Hematopoietic multipotent progenitor cell treated with erythropoietin and hydrocortisone succinate and interleukin-3 and kit ligand, for 17 days (in vitro differentiated cells): ENCODE data around the gene SCT.

Experiments used
- DNase-seq: peaks from one replicate; pipeline ENCODE4 v3.0.0-alpha.2; 2015; ENCODE audit warnings: low spot score

SCT gene

GRCh38 chr11:621838-622237 lies 5.1 kb downstream of the SCT start:
- DNase-seq, result no peak

DNA sequence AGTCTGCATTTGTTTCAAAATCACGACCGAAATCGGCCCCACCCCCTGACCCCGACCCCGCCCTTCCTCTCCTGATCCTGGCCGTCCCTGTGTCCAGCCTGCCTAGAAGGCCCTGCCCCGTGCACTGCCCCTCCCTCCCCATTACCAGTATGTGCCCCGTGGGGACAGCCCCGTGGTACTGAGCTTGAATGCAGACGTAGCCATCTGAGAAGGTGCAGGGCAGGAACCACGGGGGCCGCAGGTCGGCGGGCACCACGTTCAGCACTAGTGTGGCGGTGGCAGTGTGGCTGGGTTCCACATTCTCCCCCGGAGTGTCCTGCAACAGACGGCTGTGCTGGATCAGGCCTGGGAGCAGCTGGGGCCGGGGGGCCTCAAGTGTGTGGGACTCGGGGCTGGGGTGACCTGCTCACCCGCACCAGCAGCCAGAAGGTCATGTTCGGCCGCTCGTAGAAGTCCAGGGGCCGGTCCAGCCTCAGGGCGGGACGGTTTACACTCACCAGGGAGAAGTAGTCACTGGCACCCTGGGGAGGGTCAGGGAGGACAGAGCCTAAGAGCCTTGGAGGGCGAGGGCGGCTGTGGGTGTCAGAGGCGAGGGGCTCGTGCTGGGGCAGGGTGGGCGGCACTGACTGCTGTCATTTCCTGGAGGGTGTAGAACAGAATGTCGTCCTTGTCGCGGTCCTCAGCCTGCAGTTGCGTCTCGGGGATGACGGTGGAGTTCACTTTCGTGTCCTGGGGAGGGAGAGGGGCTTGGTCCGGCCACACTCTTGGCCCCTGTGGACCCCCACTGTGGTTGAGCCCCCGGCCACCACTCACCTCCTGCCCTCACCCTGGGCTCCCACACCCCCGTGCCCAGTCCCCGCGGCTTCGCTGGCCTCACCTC lies 5.8 kb downstream of the SCT start:
- no peak for DNase-seq

GRCh38 chr11:620201-620600 lies 6.8 kb downstream of the SCT start:
- DNase-seq, result no peak

- DNase-seq, result no peak
Measured at GRCh38 chr11:619628-620050, 7.3 kb downstream of the SCT start.

DNA sequence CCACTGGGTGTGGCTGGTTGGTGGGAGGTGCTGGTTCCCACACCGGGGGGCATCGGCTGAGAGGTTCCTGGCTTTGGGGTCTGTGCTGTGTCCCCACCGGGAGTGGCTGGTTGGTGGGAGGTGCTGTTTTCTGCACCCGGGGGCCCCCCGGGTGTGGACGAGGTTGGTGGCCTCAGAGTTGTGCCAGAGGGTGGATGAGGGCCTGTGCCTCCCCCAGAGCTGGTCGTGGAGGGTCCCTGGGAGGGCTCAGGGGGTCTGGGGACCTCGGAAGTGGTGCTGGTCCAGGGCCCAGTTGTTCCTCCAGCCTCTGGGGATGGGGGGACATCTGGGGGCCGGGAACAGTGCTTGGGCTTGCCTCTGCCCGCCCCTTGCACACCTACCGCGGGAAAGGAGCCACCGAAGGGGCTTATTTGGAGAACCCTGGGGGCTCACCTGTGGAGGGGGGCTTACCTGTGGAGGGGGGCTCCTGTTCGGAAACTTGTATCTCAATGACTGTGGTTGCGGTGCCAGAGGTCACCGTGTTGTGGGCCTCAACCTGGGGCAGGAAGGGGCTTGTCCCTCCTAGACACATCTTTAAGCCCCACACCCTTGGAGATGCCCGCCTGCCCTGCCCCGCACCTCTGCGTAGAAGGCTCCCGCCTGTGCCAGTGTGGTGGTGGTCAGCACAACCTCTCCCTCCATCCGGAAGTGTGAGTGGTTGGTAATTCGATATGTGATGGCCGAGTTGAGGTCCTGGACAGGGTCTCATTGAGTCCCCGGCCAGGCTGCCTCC lies 7.9 kb downstream of the SCT start:
- DNase-seq, result no peak

GRCh38 chr11:617912-618682 lies 8.9 kb downstream of the SCT start:
- DNase-seq, result no peak

GRCh38 chr11:617199-617911 lies 9.6 kb downstream of the SCT start:
- no peak for DNase-seq

DNA sequence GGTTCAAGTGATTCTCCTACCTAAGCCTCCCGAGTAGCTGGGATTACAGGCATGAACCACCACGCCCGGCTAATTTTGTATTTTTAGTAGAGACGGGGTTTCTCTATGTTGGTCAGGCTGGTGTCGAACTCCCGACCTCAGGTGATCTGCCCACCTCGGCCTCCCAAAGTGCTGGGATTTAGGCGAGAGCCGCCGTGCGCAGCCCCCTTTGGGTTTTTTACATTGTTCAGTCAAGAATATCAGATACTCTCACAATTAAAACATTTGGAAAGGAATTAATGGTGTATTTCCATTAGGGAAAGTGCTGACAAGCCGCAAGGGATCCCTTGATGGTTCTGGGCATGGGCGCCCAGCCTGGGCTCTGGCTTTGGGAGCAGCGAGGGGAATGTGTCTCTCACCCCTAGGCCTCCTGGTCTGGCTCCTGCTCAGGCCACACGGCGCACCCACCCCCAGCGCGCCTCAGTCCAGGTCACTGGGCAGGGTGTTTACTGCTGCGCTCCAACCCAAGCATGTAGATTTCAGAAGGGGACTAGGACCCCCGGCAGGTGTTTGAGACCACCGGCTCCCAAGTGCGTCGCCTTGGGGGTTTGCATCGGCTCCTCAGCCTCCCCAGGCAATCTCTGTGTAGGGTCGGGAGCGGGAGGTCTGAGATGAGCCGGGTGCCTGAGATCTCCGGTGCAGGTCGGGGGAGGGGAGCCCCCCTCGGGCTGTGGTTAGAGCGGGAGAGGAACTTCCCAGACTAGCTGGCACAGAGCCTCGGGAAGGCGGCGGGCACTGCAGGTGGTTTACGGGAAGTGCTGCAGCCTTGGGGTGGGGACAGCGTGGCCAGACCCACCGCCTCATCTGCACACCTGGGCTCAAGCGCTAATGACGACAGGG lies 10.4 kb downstream of the SCT start:
- no peak for DNase-seq

DNA sequence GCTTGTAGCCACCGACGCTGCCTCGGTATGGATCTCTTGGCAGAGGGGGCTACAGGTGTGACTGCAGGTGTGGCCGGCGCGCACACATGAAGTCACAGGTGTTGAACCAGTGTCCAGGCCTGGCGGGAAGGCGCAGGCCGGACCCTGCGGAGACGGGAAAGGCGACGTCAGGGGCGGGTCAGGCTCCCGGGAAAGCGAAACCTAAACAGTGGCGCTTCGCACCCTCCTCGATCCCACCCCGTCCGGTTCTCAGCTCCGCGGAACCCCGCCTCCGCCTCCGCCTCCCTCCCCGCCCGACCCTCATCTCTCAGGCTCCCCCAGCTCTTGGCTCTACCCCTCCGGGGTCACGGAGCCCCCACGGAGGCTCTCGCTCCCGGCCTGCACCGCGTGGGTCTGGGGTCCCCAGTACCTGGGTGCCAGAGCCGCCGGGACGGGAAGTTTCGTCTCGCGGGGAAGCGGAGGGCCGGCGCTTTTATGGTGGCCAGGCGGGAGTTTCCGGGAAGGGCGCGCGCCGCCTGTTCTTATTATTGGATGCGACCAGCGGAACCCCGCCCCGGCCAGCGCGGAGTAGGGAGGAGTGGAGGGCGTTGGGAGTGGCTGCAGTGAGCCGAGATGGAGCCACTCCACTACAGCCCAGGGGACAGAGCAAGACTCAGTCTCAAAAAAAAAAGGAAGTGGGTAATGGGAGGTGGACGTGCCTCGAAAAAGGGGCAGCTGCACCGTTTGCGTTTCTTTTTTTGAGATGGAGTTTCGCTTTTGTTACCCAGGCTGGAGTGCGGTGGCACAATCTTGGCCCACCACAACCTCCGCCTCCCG lies 11.3 kb downstream of the SCT start, which contains the start of gene IRF7:
Gene IRF7, minus strand, starts transcription at position 447 of the 816 bp plus-strand sequence. CDS start 586 bp downstream, outside the sequence.
- DNase-seq, result peak; percentile 70

- DNase-seq, result no peak
Measured at GRCh38 chr11:614623-615503, 12.1 kb downstream of the SCT start.

DNA sequence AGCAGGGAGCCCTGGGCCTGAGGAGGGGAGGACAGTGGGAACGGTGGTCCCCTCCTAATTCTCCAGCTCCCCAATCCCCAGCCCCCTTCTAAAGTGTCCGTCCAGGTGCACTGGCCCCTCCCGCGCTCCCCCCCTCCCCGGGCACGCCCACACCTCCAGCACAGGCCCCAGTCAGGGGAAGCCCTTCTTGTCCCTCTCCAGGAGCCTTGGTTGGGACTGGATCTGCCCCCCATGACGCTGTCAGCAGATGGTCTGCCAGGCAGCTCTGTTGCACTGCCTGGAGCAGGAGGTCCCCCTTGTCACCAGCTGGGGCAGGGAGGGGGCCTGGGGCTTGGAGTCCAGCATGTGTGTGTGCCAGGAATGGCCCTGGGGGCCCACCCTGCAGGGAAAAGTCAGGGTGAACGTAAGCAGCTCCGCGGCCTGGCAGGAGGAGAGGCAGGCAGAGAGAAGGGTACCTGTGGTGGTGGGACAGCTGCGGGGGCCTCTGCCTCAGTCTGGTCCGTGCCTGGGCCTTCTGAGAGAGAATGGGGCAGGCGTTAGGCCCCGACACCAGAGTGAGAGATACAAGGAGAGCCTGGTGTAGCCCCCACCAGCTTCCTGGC lies 12.9 kb downstream of the SCT start:
- no peak for DNase-seq

- peak; percentile 19 for DNase-seq
Measured at GRCh38 chr11:613369-613968, 13.5 kb downstream of the SCT start.

DNA sequence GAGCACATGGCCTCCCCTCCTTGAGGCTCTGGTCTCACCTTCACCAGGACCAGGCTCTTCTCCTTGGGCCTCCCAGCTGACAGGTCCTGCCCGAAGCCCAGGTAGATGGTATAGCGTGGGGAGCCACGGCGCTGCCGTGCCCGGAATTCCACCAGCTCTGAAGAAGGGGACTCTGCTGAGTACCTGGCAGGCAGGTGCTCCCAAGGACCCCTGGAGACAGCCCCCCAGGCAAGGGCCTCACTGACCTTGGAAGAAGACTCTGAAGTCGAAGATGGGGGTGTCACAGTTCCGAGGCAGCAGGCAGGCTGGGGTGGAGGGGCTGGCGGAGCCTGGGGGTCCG lies 14.1 kb downstream of the SCT start:
- DNase-seq, result no peak

GRCh38 chr11:612201-612960 lies 14.6 kb downstream of the SCT start:
- DNase-seq, result no peak

DNA sequence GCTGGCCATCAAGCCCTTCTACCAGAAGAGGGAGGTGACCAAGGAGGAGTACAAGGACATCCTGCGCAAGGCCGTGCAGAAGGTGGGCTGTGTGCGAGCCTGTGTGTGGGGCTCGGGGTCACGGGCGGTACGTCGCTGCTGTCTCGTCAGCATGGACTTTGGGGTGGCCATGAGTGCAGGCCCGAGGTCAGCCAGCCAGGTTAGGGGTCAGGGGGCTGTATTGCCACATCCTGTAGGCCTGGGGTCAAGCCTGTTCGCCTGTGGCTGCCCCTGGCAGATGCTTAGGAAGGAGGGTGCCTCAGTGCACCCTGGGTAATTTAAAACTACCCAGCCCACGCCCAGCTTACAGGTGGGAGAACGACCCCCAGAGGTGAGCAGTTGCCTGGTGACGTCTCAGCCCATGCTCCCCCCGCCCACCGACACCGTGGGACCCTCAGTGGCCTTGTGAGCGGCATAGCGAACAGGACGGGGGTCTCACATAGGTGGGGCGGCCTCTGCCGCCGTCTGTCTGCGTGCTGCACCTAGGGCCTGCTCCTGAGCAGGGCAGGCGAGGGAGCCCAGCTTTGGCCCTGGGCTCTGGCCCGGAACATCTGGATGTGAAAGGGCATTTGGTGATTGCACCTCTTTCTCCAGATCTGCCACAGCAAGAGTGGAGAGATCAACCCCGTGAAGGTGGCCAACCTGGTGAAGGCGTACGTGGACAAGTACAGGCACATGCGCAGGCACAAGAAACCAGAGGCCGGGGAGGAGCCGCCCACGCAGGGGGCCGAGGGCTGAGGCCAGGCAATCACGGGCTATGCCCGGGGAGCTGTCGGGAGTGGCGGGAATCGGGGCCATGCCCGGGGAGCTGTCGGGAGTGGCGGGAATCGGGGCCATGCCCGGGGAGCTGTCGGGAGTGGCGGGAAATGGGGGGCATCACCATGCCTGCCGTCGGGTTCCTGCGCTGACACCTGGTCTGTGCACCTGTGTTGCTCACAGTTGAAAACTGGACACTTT lies 15.7 kb downstream of the SCT start:
- DNase-seq, result no peak
